ENCODE results near the gene HMX1.
A peak's percentile ranks its signal among the peaks of the same experiment; 100 is the strongest.

HMX1 gene

DNA sequence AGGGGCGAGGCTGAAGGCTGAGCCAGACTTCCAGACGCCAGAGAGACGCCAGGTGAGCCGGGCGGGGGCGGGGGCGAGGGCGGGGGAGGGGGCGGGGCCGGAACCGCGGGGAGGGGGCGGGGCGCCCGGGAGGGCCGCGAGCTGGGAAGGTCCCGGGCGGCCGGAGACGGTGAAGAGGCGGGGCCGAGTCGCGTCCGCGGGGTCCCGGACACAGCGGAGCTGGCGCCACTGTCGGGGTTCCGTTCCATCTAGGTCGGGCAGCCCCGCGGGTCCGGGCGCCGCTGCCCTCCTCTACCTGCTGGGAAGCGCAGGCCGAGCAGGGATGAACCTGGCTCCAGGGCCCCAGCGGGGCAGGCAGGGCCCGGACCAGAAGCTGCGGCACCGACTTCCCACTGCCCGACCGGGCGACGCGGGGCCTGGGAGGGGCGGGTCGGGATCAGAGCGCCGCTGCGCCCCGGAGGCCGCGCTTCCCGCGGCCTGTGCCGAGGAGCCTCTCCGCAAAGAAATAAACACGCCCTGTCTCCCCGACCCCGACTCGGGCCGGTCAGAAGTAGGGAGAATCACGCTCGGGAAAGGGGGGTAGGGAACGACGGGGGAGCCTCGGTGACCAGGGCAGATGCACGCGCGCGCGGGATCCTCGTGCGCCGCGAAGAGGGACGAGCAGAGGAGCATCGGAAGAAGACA lies 10.6 kb downstream of the HMX1 start:
- Mint-ChIP-seq H3K27me3 (peaks cover 74% of the 10 kb centered on the region), H3K27ac (no peak overlapping the region), H3K9me3 (no peaks in the 10 kb centered on the region), H3K36me3 (ENCODE audit: low read depth) (no peaks in the 10 kb centered on the region), H3K4me1 (ENCODE audit: low read depth) (peaks cover 6% of the 10 kb centered on the region), H3K4me3 (no peak overlapping the region)

DNA sequence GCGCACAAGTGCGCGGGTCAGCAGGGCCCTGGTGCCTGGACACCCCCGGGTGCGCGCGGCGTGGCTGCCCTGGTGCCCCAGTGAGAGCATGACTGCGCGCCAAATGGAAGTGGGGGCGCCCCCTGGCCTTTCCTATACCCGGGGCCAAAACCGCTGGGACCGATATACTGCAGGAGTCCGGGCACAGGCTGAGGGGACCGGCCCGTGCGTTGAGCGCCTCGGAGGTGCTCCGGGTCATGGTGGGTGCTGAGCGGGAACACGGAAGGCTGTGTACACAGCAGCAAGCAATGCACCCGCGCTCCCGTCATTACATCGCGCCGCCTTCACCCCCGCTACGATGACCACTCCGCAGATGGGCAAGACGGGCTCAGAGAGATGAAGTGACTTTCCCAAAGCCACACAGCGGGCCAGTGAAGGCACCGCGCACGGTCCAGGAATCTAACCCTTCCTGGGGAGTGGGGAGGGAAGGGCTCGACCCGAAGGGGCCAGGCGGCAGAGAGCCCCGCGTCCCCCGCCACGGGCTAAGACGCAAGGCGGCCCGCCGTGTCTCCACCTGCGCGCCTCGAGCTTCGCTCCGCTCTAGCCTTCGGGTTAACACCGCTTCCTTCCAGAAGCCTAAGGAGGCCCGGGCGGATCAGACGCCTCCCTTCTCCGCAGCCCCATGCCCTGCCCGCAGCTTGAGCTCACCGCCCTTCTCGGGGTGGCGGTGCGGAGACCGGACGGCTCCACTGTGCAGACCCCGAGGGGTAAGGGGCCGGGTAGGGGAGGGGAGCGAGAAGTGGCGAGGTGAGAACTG lies 11.3 kb downstream of the HMX1 start:
- Mint-ChIP-seq H3K9me3 (no peaks in the 10 kb centered on the region), H3K4me1 (ENCODE audit: low read depth) (peaks cover 6% of the 10 kb centered on the region), H3K27me3 (peaks cover 75% of the 10 kb centered on the region), H3K4me3 (peak overlapping the region; percentile 23), H3K36me3 (ENCODE audit: low read depth) (no peaks in the 10 kb centered on the region), H3K27ac (no peak overlapping the region)

- Mint-ChIP-seq H3K27me3 (peaks cover 75% of the 10 kb centered on the region), H3K36me3 (ENCODE audit: low read depth) (no peaks in the 10 kb centered on the region), H3K27ac (no peak overlapping the region), H3K4me1 (ENCODE audit: low read depth) (peaks cover 6% of the 10 kb centered on the region), H3K4me3 (no peak overlapping the region), H3K9me3 (no peaks in the 10 kb centered on the region)
These were observed 12.0 kb downstream of the HMX1 start for GRCh38 chr4:8859550-8860095.

- Mint-ChIP-seq H3K36me3 (ENCODE audit: low read depth) (no peaks in the 10 kb centered on the region), H3K4me3 (no peak overlapping the region), H3K9me3 (no peaks in the 10 kb centered on the region), H3K27ac (no peak overlapping the region), H3K4me1 (ENCODE audit: low read depth) (peaks cover 6% of the 10 kb centered on the region), H3K27me3 (peaks cover 70% of the 10 kb centered on the region)
These were observed 12.9 kb downstream of the HMX1 start for GRCh38 chr4:8858701-8859210.

DNA sequence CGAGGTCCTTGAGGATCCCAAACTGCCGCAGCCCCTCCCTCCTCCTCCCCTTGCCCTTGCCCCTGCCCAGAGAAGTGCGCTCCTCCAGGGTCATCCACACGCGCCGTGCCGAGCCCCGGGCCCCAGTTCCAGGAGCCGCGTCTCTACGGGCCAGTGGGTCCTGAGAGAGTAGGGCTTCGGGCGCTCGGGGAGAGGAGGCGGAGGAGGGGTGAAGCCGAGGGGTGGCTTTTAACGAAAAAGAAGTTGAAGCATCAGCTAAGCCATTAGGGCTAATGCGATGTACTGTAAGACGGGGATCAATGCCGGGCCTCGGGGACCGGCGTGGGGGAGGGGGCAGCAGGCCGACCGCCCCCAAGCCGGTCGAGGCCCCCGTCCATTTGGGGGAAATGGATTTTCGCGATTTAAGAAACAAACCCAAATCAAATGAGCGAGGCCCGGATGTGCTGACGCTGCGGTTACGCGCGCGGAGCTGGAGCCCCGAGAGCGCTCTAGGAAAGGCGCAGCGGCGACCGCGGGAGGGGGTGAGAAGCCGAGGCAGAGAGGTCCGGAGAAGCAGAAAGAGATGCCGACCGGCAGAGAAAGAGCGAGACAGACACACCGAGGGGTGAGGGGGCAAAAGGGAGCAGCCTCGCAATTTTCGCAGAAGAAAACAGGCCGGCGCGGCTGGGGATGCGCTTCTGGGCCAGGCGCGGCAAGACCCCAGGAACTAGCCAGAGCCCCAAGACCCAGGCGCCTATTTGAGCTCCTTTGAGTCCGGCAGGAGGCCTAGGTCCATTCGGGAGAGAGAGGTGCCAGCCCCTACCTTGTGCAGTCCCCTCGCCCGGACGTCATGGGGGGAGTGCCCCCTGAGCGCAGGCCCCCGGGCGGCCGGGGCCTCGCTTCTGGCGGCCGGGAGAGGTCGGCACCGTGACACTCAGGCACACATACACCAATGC lies 13.6 kb downstream of the HMX1 start:
- H3K4me1 Mint-ChIP-seq (ENCODE audit: low read depth) = peaks cover 6% of the 10 kb centered on the region
- H3K4me3 Mint-ChIP-seq = no peak overlapping the region
- H3K9me3 Mint-ChIP-seq = no peaks in the 10 kb centered on the region
- no peak overlapping the region for H3K27ac Mint-ChIP-seq
- H3K36me3 Mint-ChIP-seq (ENCODE audit: low read depth) = no peaks in the 10 kb centered on the region
- H3K27me3 Mint-ChIP-seq = peaks cover 74% of the 10 kb centered on the region

DNA sequence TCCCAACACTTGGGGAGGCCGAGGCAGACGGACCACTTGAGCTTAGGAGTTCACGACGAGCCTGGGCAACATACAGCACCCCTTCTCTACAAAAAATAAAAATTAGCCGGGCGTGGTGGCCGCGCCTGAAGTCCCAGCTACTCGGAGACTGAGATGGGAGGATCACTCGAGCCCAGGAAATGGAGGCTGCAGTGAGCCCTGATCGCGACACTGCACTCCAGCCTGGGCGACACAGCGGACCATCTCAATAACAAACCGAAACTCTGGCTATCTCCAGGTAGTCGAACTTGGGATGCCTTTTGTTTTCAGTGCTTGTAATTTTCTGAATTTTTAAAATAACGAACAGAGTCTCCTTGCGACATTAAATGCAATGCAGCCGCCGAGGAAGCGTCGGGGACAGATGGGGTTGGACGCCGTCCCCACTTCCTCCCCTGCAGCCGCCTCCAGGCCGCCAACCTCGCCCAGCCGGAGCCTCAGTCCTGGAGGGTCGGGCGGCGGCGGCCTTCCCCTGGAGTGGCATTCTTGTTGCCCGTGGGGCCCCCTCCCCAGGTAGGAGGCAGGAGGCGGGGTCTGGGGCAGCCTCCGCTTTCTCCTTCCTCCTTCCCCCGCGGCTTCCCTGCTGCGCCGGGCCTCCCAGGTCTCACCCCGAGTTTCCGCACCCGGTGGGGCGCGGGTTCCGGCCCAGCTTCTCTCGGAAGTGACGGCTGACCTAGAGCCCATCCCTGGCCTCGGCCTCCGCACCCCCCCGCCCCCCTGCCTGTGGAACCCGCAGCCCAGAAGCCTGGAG lies 14.6 kb downstream of the HMX1 start:
- H3K36me3 Mint-ChIP-seq (ENCODE audit: low read depth) = no peaks in the 10 kb centered on the region
- no peaks in the 10 kb centered on the region for H3K9me3 Mint-ChIP-seq
- H3K4me1 Mint-ChIP-seq (ENCODE audit: low read depth) = peaks cover 6% of the 10 kb centered on the region
- H3K27me3 Mint-ChIP-seq = peaks cover 64% of the 10 kb centered on the region
- H3K27ac Mint-ChIP-seq = no peak overlapping the region
- H3K4me3 Mint-ChIP-seq = peak overlapping the region; percentile 14

DNA sequence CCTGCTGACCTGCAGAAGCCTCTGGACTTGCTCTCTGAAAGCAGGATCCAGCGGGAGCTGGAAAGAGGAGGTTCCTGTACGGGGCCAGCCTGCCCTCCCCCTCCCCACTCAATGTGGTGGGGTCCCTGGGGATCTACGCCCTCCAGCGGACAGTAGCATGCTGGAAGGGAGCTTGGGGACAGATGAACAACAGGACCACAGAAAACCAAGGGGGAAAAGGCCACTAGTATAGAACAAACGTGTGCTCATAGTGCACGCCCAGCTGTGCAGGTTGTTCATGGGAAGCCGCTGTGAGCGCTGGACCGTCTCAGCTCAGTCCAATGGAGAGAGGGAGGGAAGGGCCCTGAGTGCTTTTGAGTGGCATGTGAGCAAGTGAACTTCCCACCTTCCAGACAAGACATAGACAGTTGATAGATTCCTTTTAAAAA lies 15.8 kb downstream of the HMX1 start:
- Mint-ChIP-seq H3K9me3 (no peaks in the 10 kb centered on the region), H3K4me3 (no peak overlapping the region), H3K27me3 (peaks cover 55% of the 10 kb centered on the region), H3K27ac (no peak overlapping the region), H3K36me3 (ENCODE audit: low read depth) (no peaks in the 10 kb centered on the region), H3K4me1 (ENCODE audit: low read depth) (peaks cover 6% of the 10 kb centered on the region)

GRCh38 chr4:8854931-8855330 lies 16.7 kb downstream of the HMX1 start:
- H3K27me3 Mint-ChIP-seq = peaks cover 50% of the 10 kb centered on the region
- no peaks in the 10 kb centered on the region for H3K9me3 Mint-ChIP-seq
- H3K4me3 Mint-ChIP-seq = no peak overlapping the region

GRCh38 chr4:8854016-8854415 lies 17.6 kb downstream of the HMX1 start:
- H3K4me3 Mint-ChIP-seq = no peak overlapping the region
- H3K9me3 Mint-ChIP-seq = no peaks in the 10 kb centered on the region
- H3K36me3 Mint-ChIP-seq (ENCODE audit: low read depth) = no peaks in the 10 kb centered on the region
- H3K27ac Mint-ChIP-seq = no peak overlapping the region
- H3K27me3 Mint-ChIP-seq = peaks cover 43% of the 10 kb centered on the region
- peaks cover 6% of the 10 kb centered on the region for H3K4me1 Mint-ChIP-seq (ENCODE audit: low read depth)

More at GRCh38 chr4:8854931-8855330, 16.7 kb downstream of the HMX1 start:
- Mint-ChIP-seq H3K4me1 (ENCODE audit: low read depth) (peaks cover 6% of the 10 kb centered on the region), H3K27ac (no peak overlapping the region), H3K36me3 (ENCODE audit: low read depth) (no peaks in the 10 kb centered on the region)

DNA sequence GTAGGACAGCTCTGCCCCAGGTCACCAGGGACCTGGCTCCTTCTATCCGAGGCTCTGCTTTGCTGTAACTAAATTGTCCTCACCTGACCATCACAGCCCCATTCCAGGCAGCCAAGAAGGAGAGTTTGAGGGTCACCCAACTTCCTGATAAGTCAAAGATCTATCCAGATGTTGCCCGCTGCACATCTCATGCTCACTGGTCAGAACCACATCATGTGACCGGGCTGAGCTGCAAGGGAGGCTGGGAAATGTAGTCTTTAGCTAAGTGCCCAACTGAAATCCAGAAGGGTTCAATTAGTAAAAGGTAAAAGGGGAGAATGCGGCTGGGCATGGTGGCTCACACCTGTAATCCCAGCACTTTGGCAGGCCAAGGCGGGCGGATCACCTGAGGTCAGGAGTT lies 18.4 kb downstream of the HMX1 start:
- H3K9me3 Mint-ChIP-seq = no peaks in the 10 kb centered on the region
- no peak overlapping the region for H3K27ac Mint-ChIP-seq
- peaks cover 38% of the 10 kb centered on the region for H3K27me3 Mint-ChIP-seq
- H3K4me3 Mint-ChIP-seq = no peak overlapping the region
- peaks cover 6% of the 10 kb centered on the region for H3K4me1 Mint-ChIP-seq (ENCODE audit: low read depth)
- no peaks in the 10 kb centered on the region for H3K36me3 Mint-ChIP-seq (ENCODE audit: low read depth)

- Mint-ChIP-seq H3K27me3 (peaks cover 32% of the 10 kb centered on the region), H3K36me3 (ENCODE audit: low read depth) (no peaks in the 10 kb centered on the region), H3K4me3 (no peak overlapping the region), H3K4me1 (ENCODE audit: low read depth) (peaks cover 6% of the 10 kb centered on the region), H3K27ac (no peak overlapping the region), H3K9me3 (no peaks in the 10 kb centered on the region)
These were observed 19.4 kb downstream of the HMX1 start for GRCh38 chr4:8852118-8852704.

DNA sequence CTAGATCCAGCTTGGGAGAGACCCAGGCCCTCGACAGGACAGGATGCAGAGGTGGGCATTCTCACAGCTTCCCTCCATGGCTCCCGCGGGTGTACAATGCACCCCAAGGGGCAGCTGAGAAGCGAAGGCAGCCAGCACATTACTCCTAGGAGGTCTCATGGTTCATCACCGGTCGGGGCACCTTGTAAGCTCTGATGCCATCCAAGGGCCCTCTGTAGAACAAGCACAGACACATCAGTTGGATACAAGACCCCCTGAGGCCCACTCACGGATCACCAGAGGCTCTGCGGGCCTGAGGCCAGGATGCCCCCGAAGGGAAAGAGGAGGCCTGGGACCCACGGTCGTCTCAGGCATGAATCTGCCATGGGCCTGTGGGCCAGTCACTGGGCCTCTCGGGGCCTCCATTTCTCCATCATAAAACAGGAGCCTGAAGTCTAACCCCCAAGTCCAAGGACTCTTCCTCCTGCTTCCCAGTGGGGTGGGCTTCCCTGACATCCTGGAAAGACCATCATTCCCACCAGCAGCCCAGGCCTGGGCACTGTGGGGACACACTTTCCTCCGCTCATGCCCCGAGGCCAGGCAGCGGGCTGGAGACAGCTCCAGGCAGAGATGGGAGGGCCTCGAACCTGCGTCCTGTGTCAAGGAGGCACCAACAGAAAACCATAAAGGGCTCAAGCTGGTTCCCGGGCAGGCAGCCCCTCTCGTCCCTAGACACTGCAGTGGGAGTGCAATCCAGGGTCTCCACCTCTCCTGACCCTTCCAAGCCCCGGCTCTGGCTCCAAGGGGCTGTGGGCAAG lies 20.1 kb downstream of the HMX1 start:
- Mint-ChIP-seq H3K9me3 (no peaks in the 10 kb centered on the region), H3K27ac (no peak overlapping the region), H3K36me3 (ENCODE audit: low read depth) (no peaks in the 10 kb centered on the region), H3K27me3 (peaks cover 26% of the 10 kb centered on the region), H3K4me3 (no peak overlapping the region), H3K4me1 (ENCODE audit: low read depth) (peaks cover 1% of the 10 kb centered on the region)

GRCh38 chr4:8850830-8851188 lies 20.8 kb downstream of the HMX1 start:
- no peaks in the 10 kb centered on the region for H3K4me1 Mint-ChIP-seq (ENCODE audit: low read depth)

More at GRCh38 chr4:8850830-8851188, 20.8 kb downstream of the HMX1 start:
- Mint-ChIP-seq H3K27me3 (peaks cover 19% of the 10 kb centered on the region), H3K4me3 (no peak overlapping the region), H3K27ac (no peak overlapping the region), H3K9me3 (no peaks in the 10 kb centered on the region), H3K36me3 (ENCODE audit: low read depth) (no peaks in the 10 kb centered on the region)

All from stimulated activated naive CD8-positive, alpha-beta T cell treated with anti-CD3 and anti-CD28 coated beads, Interleukin-15, Interleukin-2, amounts not matched to agents 100 ng/mL and 50 ng/mL, for 24 hours (primary cell).